Cardiac fibroblast (primary cell): ENCODE results near the gene RNF103.
A peak's percentile ranks its signal among the peaks of the same experiment; 100 is the strongest.

Experiments used
- DNase-seq, 2 donors: peaks; one replicate each; pipeline versions ENCODE4 v3.0.0 to v3.0.0-alpha.2; 2010; ENCODE audit warnings: low read depth in 2 of 2
- H3K4me3 ChIP-seq, 2 donors: replicated peaks in 1 of 2; 1 replicate in 1 of 2; 2 replicates in 1 of 2; pipeline ENCODE4 v1.5.1; 2011; ENCODE audit warnings: low read depth in 2 of 2, low read length in 2 of 2, mild to moderate bottlenecking in 2 of 2, moderate library complexity in 1 of 2
- TF ChIP-seq, protein P1 (sequence below): IDR thresholded peaks from one replicate; pipeline ENCODE4 v1.5.1; 2011; ENCODE audit warnings: low read depth, mild to moderate bottlenecking, low read length, inconsistent platforms

Gene RNF103

DNA sequence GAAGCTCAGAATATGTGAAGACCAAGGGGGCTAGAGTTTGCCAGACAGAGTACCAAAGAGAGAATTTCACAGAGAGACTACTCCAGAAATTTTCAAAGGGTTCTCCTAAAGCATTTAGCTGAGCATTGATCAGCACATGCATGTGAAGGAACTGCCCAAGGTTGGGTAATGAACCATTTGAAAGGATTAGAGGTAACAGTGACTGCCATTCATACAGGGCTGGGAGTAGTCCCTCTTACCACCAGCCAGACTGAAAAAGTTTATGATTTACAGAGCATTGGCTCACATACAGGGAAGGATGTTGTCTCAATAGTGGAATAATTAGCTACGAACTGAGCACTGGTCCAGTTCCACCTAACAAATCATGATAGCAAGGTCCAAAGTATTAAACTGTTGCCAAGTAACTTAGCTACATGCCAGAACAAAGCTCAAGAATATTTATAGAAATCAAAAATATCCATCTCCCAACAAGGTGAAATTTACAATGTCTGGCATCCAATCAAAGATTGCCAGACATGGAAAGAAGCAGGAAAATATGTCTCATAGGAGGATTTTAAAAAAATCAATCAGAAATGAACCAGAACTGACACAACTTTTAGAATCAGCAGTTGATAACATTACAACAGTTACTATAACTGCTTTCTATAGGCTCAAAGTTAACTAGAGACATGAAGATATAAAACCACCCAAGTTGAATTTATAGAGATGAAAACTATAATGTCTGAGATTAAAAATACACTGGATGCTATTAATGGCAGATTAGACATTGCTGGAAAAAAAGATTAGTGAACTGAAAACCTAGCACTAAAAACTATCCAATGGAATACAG is 25.7 kb upstream of the RNF103 start:
- H3K4me3 ChIP-seq: no peak overlapping the region
- DNase-seq: no peak
- TF ChIP-seq, protein P1, sequence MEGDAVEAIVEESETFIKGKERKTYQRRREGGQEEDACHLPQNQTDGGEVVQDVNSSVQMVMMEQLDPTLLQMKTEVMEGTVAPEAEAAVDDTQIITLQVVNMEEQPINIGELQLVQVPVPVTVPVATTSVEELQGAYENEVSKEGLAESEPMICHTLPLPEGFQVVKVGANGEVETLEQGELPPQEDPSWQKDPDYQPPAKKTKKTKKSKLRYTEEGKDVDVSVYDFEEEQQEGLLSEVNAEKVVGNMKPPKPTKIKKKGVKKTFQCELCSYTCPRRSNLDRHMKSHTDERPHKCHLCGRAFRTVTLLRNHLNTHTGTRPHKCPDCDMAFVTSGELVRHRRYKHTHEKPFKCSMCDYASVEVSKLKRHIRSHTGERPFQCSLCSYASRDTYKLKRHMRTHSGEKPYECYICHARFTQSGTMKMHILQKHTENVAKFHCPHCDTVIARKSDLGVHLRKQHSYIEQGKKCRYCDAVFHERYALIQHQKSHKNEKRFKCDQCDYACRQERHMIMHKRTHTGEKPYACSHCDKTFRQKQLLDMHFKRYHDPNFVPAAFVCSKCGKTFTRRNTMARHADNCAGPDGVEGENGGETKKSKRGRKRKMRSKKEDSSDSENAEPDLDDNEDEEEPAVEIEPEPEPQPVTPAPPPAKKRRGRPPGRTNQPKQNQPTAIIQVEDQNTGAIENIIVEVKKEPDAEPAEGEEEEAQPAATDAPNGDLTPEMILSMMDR: no peak

DNA sequence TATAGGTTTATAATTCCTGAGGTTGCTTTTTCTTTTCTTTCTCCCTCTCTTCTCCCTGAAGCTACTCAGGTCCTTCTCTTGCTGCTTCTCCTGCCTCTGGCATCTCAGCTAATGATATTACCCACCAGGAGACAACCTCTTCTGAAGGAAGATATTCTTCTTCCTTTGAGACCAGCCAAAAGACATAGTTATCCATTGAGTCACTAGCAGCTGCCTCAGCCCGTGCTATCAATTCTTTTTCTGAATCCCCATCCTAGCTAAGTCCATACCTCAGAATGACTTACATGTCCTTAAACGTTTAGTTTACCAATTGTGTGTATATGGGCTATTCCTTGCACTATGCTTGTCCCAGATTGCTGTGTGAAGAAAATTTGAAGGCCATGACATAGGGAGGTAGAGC is 25.0 kb upstream of the RNF103 start:
- TF ChIP-seq, protein P1: no peak
- DNase-seq: peak in 1 of 2 donors; percentile 13
- H3K4me3 ChIP-seq: no peak overlapping the region

DNA sequence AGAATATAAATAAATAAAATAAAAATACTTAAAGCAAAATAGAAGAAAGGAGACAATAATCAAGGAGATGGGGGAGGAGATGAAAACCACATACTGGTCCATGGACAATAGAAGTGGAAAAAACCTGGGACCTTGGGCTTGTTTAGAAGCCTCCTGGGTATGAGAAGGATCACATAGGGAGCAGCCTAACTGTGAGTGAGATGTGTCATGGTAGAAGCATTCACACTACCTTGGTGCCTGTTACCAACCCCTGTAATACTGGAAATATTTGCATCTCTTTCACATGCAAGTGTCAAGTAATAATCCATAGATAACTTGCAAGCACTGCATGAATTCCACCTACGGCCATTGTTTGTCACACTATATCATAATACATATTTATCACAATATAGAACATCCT is 23.2 kb upstream of the RNF103 start:
- no peak overlapping the region for H3K4me3 ChIP-seq
- TF ChIP-seq, protein P1: no peak
- no peak for DNase-seq

DNA sequence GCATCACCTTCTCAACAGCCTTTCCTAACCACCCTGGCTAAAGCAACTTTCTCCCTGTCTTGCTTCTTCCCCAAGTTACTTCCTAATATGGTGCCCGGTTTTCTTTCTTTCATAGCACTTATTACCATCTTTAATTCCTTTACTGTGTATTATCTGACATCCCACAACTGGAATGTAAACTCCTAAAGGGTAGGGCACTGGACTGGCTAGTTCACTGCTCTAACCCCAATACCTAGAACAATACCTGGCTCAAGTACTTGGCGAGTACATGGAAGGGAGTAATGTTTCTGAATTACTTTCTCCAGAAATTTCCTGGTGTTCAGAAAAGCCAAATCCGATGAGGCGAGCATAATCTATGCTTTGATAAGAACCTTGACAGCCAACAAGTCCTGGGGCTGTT is 22.7 kb upstream of the RNF103 start:
- H3K4me3 ChIP-seq: no peak overlapping the region
- TF ChIP-seq, protein P1: no peak
- DNase-seq: no peak

DNA sequence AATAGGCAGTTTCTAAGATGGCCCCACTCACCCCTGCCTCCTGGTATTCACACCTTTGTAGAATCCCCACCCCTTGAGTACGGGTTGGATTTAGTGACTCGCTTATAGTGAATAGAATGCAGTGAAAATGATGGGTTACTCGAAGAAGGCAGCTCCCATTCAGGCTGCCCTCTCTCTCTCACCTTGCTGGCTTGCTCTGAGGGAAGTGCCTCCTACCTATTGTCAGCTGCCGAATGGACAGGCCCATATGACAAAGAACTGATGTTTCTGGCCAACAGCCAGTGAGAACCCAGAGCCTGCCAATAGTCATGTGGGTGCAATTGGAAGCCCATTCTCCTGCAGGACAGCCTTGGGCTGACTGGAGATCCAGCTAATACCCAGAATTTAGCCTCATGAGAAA is 22.1 kb upstream of the RNF103 start:
- H3K4me3 ChIP-seq: no peak overlapping the region
- TF ChIP-seq, protein P1: no peak
- DNase-seq: no peak

DNA sequence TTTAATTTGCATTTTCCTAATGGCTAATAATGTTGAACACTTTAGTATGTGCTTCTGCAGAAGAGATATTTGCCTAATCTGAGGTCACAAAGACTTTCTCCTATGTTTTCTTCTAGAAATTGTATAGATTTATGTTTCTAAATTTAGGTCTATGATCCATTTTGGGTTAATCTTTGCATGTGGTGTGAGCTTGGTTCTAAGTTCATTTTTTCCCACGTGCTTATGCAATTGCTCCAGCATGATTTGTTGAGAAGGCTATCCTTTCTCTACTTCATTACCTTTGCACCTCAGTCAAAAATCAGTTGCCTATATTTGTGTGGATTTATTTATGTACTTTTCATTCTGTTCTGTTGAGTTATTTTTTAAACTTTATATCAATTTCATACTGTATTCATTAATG is 15.0 kb upstream of the RNF103 start:
- TF ChIP-seq, protein P1: no peak
- no peak for DNase-seq
- H3K4me3 ChIP-seq: no peak overlapping the region

DNA sequence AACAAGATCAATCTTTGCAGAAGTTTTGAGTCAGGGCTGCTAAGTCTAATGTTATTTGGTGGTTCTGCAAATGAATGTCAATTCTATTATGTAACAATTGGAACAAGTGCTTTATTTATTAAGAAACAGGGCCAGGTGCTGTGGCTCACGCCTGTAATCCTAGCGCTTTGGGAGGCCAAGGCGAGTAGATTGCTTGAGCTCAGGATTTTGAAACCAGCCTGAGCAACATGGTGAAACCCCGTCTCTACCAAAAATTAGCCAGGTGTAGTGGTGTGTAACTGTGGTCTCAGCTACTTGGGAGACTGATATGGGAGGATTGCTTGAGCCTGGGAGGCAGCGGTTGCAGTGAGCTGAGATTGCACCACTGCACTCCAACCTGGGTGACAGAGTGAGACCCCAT is 13.2 kb upstream of the RNF103 start:
- no peak for DNase-seq
- no peak overlapping the region for H3K4me3 ChIP-seq
- TF ChIP-seq, protein P1: no peak
